SIG-M5 treated with dmso at 0.1 percent for 504 hours (cell line): ENCODE data around the gene VEGFB.

Experiments used
- DNase-seq: peaks from one replicate; lab custom pipeline; 2025; ENCODE audit not compliant: unreplicated experiment; lab: John Stamatoyannopoulos, UW

Gene VEGFB

DNA sequence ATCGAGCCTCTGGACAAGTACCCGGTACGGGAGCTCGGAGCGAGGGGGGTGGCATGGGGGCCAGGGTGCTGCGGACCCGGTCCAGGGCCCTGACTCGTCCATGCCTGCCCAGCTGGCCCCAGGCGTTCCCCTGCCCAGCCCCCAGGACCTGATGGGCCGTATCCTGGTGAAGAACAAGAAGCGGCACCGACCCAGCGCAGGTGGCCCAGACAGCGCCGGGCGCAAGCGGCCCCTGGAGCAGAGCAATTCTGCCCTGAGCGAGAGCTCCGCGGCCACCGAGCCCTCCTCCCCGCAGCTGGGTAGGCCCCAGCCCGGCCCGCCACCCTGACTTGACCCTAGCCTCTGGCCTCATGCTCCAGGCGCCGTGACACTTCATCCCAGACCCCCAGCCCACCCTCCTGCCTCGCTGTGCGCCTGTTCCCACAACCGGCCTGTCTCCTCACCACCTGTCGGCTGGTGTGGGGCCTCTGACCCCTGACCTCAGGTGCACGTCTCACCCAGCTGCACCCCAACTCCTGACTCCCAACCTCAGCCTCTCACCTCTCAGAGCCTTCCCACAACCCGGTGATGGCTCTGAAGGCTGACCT, 24.7 kb downstream of the VEGFB start:
- no peak for DNase-seq

DNA sequence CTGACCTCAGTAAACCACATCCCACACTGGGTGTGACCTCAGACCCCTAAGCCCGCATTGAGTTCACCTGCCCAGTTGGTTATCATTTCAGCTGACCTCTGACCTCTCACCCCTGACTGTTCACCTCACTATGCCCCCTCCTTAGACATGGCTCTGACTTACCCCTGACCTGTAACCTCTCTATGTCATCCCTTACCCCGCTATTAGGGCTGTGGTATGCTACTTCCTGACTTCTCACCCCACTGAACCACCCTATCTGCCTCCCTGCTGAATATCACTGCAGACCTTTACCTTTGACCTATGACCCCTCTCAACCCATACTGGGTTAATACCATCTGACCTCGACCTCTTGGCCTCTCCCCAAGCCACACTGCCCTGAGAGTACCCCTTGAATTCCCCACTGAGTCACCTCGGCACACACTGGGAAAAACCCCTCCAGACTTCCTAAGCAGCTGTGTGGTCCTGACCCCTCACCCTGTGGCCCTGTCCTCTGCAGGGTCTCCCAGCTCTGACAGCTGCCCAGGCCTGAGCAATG, 25.2 kb downstream of the VEGFB start:
- DNase-seq = no peak

DNA sequence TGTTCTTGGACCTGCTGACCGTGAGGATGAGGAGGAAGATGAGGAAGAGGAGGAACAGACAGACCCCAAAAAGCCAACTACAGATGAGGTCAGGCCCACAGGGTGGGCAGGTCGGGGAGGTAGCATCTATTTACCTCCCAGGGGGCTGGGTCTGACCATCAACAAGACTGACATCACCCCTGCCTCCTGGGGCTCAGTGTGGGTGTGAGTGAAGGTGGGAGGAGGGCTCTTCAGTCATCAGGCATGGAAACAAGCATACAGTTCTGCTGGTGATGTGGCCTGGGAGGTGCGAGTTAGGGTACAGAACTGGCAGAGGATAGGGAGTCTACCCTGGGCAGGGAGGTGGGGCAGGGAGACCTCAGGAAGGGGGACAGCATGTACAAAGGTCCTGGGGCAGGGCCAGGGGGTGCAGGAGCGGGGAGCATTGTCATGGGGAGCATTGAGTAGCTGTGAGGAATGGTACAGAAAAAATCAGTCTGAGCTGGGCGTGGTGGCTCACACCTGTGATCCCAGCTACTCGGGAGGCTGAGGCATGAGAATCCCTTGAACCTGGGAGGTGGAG, 25.8 kb downstream of the VEGFB start:
- DNase-seq = no peak

DNA sequence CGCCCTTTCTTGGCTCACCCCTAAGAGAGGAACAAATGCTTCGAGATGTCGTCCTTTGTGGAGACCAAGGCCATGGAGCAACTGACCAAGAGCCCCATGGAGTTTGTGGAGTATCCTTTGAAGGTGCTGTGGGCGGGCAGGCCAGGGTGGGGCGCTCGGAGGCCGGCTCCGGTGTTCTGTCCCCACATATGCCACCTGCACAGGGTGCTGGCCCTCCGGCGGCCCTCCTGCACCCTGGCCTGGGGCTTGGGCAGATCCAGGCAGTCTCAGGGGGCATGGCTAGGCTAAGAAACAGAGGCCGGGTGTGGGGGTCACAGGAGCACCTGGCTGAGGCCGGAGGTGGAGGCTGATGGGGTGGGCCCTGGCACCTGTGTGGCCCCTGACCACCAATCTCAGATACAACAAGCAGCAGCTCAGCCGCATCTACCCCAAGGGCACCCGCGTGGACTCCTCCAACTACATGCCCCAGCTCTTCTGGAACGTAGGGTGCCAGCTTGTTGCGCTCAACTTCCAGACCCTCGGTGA, 27.2 kb downstream of the VEGFB start:
- DNase-seq = no peak

DNA sequence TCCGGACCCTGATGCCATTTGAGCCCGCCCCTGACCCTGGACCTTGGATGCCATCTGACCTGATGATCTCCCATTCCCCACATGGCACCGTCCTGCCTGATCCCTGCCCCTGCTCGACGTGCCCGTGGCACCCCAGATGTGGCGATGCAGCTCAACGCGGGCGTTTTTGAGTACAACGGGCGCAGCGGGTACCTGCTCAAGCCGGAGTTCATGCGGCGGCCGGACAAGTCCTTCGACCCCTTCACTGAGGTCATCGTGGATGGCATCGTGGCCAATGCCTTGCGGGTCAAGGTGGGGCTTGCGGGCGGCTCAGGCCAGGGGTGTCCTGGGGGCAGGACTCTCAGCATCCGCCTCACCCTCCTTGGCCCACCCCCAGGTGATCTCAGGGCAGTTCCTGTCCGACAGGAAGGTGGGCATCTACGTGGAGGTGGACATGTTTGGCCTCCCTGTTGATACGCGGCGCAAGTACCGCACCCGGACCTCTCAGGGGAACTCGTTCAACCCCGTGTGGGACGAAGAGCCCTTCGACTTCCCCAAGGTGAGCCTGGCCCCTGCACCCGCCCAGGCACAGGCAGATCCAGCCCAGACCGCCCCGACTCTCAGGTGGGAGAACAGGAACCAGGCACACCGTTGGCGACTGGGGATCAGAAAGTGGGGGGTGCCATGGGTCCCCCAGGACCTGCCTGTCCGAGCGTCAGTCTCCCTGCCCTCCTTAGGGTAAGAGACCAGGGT, 28.1 kb downstream of the VEGFB start:
- DNase-seq = no peak

DNA sequence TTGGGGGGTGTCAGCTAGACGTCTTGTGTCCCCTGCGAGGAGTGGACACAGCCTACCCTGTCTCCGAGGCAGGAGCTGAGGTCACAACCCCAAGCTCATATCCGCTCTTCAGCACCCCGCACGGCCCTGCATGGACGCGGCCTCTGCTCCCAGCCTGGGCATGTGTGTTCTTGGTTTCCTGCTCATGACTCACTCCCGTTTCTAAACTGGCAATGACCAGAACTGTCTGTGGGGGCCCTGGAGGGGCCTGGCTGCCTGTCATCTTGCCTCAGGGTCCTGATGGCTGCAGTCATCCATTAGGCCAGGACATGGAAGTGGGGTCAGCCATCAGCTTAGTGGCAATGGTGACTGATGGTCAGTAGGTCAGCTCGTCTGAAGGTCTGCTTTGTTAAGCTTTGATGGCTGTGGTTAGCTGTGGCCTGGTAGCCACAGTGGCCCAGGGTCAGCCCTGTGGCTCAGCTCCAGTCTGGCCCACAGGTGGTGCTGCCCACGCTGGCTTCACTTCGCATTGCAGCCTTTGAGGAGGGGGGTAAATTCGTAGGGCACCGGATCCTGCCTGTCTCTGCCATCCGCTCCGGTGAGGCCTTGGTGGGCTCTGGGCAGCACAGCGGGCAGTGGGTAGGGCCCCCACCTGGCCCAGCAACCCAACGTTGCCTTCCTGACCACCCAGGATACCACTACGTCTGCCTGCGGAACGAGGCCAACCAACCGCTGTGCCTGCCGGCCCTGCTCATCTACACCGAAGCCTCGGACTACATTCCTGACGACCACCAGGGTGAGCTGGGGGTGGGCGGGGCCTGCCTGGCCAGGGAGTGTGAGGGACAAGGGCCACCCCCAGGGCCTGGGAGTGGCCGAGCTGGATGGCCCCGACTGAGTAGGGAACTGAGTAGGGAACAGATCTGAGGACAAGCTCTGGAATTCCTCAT, 28.9 kb downstream of the VEGFB start:
- DNase-seq = no peak

DNA sequence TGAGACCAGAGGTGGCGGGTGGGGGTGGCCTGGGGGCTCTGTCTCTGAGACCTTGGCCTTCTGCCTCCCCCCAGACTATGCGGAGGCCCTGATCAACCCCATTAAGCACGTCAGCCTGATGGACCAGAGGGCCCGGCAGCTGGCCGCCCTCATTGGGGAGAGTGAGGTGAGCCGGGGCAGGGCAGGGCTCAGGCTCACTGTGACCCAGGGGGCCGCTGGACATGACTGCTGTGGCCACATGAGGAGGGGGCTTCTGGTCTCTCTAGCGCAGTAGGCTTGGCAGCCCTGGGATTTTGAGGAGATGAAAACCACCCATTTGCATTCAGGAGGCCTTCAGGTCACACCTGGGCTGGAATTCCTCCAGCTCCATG, 29.5 kb downstream of the VEGFB start:
- DNase-seq = no peak

DNA sequence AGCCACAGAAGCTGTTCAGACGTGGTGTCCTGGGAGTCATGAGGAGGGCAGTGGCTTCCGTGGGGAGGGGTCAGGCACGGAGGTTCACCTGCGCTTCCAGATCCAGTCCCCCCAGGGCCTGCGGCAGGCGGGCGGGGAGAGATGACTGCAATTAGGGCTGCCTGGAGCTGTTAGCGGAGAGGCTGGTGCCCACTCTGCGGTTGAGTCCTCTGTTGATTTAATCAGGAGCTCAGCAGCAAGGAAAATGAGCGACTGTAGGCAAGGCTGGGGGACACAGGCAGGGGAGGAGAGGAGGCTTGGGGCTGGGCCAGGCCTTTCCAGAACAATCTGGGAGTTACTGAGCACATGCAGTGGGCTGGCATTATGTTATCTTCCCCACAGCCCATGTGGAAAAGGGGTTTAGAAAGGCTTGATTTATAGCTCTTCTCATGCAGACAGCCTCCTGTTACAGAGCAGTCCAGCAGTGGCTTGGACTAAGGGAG, 30.0 kb downstream of the VEGFB start:
- no peak for DNase-seq

DNA sequence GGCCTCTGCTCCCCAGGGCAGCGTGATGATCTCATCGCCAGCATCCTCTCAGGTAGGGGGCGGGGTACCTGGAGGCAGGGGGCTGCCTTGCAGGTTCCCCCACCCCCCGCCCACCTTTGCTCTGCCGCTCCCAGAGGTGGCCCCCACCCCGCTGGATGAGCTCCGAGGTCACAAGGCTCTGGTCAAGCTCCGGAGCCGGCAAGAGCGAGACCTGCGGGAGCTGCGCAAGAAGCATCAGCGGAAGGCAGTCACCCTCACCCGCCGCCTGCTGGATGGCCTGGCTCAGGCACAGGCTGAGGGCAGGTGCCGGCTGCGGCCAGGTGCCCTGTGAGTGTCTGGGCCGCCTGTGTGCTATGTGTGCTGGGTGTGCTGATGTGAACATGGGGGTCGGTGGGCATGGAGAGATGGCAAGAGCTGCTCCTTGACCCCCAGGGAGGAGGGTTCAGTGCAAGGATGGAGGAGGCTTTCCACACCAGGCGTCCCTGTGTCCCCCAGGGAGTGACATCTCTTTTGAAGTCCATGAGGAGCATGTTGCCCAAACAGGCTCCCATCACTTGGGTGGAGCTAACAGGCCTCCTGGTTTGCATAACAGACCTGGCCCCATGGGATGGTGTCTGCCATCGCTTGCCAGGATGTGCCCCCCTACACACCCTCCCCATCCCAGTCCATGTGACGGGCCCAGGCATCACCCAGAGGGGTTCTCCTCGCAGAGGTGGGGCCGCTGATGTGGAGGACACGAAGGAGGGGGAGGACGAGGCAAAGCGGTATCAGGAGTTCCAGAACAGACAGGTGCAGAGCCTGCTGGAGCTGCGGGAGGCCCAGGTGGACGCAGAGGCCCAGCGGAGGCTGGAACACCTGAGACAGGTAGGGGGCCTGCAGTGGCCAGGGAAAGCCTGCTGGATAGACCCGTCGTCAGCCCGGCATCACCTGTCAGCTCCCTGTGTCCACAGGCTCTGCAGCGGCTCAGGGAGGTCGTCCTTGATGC, 31.1 kb downstream of the VEGFB start:
- no peak for DNase-seq

DNA sequence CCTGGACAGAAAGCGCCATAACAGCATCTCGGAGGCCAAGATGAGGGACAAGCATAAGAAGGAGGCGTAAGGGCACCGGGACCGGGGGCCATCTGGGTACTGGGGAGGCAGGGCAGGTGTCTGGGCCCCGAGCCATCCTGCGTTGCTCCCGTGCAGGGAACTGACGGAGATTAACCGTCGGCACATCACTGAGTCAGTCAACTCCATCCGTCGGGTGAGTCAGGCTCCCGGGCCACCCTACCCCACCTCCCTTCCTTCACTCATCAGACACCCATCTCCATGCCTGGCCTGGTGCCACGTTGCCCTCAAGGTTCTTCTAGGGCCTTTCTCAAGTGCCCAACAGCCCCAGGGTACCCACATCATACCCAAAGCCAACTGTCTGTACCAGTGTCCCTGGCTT, 32.0 kb downstream of the VEGFB start:
- no peak for DNase-seq

DNA sequence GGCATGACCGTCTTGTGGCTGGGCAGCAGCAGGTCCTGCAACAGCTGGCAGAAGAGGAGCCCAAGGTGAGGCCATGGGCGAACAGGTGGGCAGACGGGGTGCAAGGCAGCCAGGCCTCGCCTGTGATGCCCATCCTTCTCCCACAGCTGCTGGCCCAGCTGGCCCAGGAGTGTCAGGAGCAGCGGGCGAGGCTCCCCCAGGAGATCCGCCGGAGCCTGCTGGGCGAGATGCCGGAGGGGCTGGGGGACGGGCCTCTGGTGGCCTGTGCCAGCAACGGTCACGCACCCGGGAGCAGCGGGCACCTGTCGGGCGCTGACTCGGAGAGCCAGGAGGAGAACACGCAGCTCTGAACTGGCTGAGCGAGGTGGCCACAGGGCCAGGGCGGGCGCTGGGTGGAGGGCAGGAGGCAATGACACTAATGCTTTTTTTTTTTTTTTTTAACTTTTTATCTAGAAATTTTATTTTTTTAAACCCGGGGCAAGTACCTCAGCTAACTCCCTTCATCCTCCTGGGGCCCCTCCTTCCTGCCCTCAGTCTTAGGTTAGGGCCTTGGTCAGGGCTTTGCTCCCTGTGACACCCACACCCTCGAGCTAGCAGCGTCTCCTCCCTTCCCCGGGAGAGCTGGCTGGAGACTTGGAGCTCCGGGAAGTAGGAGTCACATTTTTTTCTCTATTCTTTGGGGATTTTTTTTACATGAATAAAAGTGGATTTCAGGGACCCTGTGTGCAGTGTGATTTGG, 33.0 kb downstream of the VEGFB start:
- no peak for DNase-seq

DNA sequence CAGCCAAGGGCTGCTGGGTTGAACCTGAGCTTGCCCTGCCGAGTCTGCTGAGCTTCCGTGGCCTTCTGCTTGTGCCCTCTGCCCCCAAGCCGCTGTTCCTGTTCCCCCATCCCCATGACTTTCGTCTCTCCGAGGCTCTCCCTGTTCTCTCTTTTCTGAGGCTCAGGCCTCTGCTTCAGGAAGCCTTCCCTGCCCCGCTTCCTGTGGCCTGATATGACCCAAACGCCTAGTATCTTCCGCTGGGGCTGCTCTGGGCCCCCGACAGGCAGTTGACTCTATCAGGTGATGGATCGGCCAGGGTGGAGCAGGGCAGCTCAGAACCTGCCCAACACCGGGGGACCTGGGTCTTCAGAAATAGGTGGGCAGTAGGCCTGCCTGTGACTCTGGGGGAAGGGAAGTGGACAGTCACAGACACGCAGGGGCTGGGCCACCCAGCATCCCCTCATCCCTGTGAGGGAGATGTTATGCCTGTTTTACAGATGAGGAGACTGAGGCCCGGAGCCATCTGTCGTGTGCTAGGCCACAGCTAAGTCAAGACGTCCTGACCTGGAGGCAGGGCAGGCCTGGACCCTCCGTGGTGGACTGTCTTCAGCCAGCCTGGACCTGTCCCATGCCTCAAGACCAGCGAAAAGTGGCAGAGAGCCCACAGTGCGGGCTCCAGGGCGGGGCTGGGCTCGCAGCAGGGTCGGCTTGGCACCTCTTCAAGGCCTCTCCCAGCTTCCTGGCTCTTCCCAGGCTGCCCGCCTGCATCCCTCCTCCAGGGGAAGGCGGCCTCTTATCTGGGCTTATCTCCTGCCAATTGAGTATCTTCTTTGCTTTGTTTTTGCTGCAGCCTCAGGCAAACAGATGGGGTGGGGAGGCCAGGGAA, 33.9 kb downstream of the VEGFB start:
- DNase-seq = peak; percentile 9

DNA sequence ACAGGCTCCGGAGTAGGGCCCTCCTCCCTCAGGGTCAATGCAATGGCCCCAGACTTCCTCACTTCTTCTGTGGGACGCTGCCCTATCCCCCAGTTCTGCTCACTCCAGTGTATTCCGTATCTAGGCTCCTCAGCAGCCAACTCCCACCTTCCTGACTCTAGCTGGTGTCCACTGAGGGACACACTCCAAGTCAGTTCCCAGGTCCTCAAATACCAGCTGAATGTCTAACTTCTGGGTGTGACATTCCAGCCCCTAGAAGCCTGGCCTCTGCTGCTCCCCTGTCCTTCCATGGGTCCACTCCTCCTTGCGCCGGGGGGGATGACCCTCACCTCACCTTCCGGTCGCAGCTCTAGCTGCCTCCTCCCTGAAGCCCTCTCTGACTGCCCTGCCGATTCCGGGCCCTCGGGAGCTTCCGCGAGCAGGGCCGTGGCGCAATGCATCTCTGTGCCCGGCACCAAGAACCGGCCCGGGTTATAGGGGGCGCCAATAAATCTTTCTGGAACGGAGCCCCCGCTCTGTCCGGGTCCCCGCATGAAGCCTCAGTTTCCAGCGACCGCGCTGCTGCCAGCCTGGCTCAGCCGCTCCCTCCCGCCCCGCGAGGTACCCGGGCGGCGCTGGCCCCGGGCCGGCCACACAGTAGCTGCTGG, 34.6 kb downstream of the VEGFB start:
- DNase-seq = peak; percentile 62

DNA sequence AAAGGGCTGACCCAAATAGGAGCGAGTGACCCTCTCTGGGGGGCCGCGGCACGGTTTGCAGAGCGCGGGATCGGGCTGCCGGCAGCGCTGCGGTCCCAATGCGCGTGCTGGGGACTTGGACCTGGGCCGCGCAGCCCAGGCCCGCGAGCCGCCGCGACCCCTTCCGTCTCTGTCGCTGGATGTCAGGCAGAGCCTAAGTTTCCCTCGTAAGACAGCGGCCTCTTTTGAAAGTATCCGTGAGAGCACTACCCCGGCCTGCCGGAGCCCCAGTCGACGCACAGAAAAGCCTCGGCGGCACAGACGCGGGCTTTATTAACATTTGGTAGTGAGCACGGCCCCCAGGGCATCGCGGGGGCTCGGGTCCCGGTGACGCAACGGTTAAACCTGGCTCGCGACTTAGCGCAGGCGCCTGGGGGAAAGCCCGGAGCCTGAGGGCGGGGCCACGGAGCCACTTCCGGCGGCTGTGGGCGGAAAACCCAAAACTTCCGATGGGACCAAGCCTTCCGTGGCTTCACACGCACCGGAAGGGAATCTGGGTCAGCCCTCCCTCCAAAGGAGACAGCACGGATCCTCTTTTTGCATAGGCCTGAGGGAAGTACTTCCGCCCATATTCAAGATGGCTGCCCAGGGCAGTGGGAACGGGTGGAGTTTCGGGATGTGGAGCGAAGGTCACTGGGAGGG, 35.3 kb downstream of the VEGFB start:
- peak; percentile 99 for DNase-seq

DNA sequence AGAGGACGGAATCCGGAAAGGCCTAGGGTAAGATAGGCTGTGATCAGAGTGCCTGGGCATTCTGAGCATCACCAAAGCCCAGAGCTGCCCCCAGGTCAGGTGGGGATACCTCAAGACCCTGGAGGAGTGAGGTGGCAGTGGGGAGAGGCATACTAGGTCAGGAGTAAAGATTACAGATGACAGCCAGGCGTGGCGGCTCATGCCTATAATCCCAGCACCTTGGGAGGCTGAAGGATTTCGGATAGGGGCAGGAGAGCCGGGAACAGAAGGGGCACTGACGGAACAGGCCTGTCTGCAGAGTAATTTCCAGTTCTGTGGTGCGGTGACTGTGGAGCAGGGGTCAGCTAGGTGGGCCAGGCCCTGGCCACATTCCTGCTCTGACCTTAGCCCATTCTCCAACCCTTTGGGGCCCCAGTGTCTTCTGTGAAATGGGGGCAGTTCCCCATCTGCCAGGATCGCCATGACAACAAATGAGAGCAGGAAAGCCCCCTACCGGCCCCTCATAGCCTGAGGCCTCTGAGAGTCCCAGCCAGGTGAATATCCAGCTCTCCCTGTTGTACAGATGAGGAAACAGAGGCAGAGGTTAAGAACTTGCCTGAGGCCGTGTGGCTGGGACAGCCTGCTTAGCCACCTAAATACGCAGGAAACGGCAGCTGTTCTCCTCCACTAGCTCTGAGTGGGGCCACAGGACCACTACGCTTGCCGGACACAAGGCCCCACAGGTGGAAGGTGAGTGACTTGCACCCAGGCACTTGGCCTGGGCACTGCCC, 40.8 kb downstream of the VEGFB start:
- no peak for DNase-seq

DNA sequence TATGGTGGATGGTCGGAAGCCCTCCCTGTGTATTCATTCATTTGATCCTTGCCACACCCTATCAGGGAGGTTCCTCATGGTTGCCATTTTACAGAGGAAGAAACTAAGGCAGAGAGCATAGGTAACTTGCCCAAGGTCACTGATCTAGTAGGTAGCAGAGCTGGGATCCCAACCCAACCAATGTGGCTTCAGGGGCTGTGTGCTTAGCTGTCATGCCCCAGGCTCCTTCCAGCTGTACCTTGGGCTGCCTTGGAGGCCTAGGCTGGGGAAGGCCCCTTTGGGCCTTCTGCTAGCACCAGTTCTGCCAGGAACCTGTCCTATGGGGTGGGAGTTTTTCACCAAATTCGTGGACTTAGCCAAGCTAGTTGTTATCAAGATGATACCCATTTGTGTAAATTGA, 41.5 kb downstream of the VEGFB start:
- DNase-seq = no peak
